NT2/D1 (cell line): ENCODE measurements around the gene ASCL2.

Experiments used
- DNase-seq: peaks from one replicate; pipeline ENCODE4 v3.0.0-alpha.2; 2011; ENCODE audit warnings: low read depth, low spot score
- H3K27me3 ChIP-seq: 2 replicates; pipeline ENCODE4 v1.6.0; 2011; ENCODE audit warnings: mild to moderate bottlenecking; ENCODE audit not compliant: insufficient read length, insufficient read depth
- H3K36me3 ChIP-seq: 2 replicates; pipeline ENCODE4 v1.6.1; 2011; ENCODE audit warnings: mild to moderate bottlenecking, low read length, mixed read lengths; ENCODE audit not compliant: insufficient read depth, insufficient read length
- H3K4me1 ChIP-seq: 2 replicates; pipeline ENCODE4 v1.5.1; 2011; ENCODE audit not compliant: insufficient read depth, insufficient read length
- H3K4me3 ChIP-seq: 2 replicates; pipeline ENCODE4 v1.5.1; 2011; ENCODE audit warnings: low read depth; ENCODE audit not compliant: insufficient read length
- H3K9ac ChIP-seq: 2 replicates; pipeline ENCODE4 v1.6.0; 2011; ENCODE audit warnings: low read depth; ENCODE audit not compliant: insufficient read length
- H3K9me3 ChIP-seq: 2 replicates; pipeline ENCODE4 v1.5.1; 2011; ENCODE audit warnings: mild to moderate bottlenecking, low read length; ENCODE audit not compliant: insufficient read depth
- SUZ12 ChIP-seq: IDR thresholded peaks from 2 replicates; pipeline ENCODE4 v1.6.1; 2011; ENCODE audit not compliant: insufficient read length, insufficient read depth; ENCODE audit errors: extremely low read depth
- YY1 ChIP-seq: IDR thresholded peaks from 2 replicates; pipeline ENCODE4 v1.6.1; 2011; ENCODE audit not compliant: insufficient read length, insufficient read depth
- ZNF274 ChIP-seq: IDR thresholded peaks from 2 replicates; pipeline ENCODE4 v1.6.1; 2011; ENCODE audit warnings: mild to moderate bottlenecking, low read depth, low read length

ASCL2 gene

GRCh38 chr11:2267851-2268728 is 2.3 kb downstream of the ASCL2 start:
- Histone ChIP-seq H3K4me3 (peak overlapping the region; percentile 36), H3K9ac (peak overlapping the region; percentile 66), H3K9me3 (peaks cover 4% of the 10 kb centered on the region; the same call in 1 of the 2 replicates), H3K4me1 (peaks cover 18% of the 10 kb centered on the region), H3K36me3 (peaks cover 2% of the 10 kb centered on the region), H3K27me3 (peaks cover 28% of the 10 kb centered on the region)
- TF ChIP-seq ZNF274 = no peak
- TF ChIP-seq SUZ12 = no peak
- TF ChIP-seq YY1 = no peak
- DNase-seq = no peak

DNA sequence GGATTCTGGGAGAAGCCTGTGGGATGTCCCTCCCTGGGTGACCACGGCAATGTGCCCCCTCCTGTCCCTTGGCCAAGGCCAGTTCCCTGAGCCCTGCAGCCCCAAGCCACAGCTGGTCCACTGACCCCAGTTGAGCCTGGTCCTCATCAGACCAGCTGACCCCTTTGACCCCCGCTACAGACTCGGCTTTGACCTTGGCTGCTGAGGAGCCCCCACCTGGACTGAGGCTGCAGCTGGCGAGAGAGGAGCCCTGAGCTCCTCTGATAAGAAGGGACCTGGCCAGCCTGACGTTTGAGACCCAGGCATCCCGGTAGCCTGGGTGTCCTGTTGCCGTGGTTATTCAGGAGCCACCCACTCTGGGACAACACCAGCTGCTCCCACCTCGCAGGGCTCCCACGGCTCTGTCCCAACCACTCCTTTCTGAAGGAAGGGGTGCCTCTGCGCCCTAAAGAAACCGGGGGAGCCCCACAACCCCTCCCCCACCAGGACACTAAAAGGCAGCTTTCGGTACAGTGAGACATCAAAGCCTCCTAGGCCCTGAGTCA is 3.0 kb downstream of the ASCL2 start:
- Histone ChIP-seq H3K4me3 (no peak overlapping the region), H3K27me3 (peaks cover 28% of the 10 kb centered on the region), H3K36me3 (peaks cover 2% of the 10 kb centered on the region), H3K9ac (no peak overlapping the region), H3K4me1 (peaks cover 21% of the 10 kb centered on the region), H3K9me3 (peaks cover 4% of the 10 kb centered on the region; the same call in 1 of the 2 replicates)
- no peak for DNase-seq
- TF ChIP-seq YY1 = no peak

- H3K4me3 ChIP-seq = no peak overlapping the region
- no peak for DNase-seq
- TF ChIP-seq SUZ12 (no peak), YY1 (no peak), ZNF274 (no peak)
- H3K36me3 ChIP-seq = peaks cover 2% of the 10 kb centered on the region
- H3K9ac ChIP-seq = no peak overlapping the region
- peaks cover 26% of the 10 kb centered on the region for H3K27me3 ChIP-seq
- peaks cover 25% of the 10 kb centered on the region for H3K4me1 ChIP-seq
- peaks cover 4% of the 10 kb centered on the region; the same call in 1 of the 2 replicates for H3K9me3 ChIP-seq
These were observed 3.6 kb downstream of the ASCL2 start for GRCh38 chr11:2266586-2267305.

- H3K4me3 ChIP-seq = no peak overlapping the region
- H3K9ac ChIP-seq = no peak overlapping the region
- peaks cover 3% of the 10 kb centered on the region; the same call in 1 of the 2 replicates for H3K9me3 ChIP-seq
- peaks cover 22% of the 10 kb centered on the region for H3K4me1 ChIP-seq
- no peak for TF ChIP-seq SUZ12
- TF ChIP-seq ZNF274 = no peak
- no peak for TF ChIP-seq YY1
- H3K27me3 ChIP-seq = peaks cover 18% of the 10 kb centered on the region
- H3K36me3 ChIP-seq = peaks cover 2% of the 10 kb centered on the region
- no peak for DNase-seq
These were observed 4.4 kb downstream of the ASCL2 start for GRCh38 chr11:2265854-2266585.

DNA sequence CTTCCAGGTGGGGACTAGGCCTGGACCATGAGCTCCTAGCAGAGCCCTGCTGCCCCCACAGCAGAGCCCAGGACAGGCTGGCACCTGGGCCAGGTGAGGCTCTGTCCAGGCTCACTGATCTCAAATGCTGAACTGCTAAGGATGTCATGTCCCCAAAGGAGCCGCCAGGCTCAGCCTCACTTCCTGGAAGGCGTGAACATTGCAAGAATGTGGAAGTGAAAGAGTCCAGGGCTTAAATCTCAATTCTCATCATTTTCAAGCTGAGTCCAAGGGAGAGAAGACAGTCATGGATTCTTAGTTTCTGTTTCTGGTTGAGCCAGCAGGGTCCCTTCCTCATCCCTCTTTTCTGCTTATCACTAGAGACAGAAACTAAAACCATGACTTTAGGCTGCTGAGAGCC is 5.0 kb downstream of the ASCL2 start:
- DNase-seq = no peak
- H3K36me3 ChIP-seq = peaks cover 2% of the 10 kb centered on the region
- TF ChIP-seq SUZ12 (no peak), ZNF274 (no peak), YY1 (no peak)
- peaks cover 12% of the 10 kb centered on the region for H3K27me3 ChIP-seq
- H3K9ac ChIP-seq = no peak overlapping the region
- no peak overlapping the region for H3K4me3 ChIP-seq
- no peaks in the 10 kb centered on the region for H3K9me3 ChIP-seq
- H3K4me1 ChIP-seq = peaks cover 20% of the 10 kb centered on the region

DNA sequence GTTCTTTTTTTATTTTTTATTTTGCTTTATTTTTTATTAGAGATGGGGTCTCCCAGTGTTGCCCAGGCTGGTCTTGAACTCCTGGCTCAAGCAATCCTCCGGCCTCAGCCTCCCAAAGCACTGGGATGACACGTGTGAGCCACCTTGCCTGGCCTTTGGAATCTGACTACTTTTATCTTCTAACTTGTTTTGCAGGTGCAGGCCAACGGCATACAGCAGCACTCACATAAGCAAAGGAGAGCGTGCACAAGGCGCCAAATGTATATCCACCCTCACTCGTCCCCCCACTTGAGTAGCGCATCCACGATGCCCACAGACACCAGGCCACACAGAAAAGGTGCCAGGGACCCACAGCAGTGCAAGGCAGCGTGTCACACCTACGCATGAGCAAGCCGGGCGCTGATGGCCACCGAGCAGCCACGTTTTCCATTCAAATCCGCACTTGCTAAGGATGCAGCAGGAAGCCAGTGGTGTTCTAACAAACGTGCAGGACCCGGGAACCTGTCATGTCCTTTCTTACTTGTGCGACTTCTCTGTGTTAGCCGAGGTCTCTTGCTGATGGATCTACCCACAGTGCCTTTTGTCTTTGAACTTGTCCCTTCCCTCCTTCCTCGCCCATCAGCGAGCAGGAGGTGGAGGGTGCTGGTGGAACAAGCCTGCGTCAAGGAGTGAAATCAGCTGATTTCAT is 5.9 kb downstream of the ASCL2 start:
- H3K4me1 ChIP-seq = peaks cover 26% of the 10 kb centered on the region
- no peak for TF ChIP-seq ZNF274
- TF ChIP-seq SUZ12 = no peak
- no peak for TF ChIP-seq YY1

More for the DNA sequence above, 5.9 kb downstream of the ASCL2 start:
- Histone ChIP-seq H3K36me3 (peaks cover 2% of the 10 kb centered on the region), H3K27me3 (peaks cover 6% of the 10 kb centered on the region), H3K4me3 (no peak overlapping the region), H3K9ac (no peak overlapping the region), H3K9me3 (no peaks in the 10 kb centered on the region)
- DNase-seq = no peak
